NCI-H1417 treated with DMSO at 0.1 percent for 48 hours (cell line): ENCODE results near the gene EMC10.
"Not testable (repeated sequence)": the region's sequence is repeated elsewhere in the genome, so short reads cannot be mapped to it uniquely, and the experiment has no call there.

ENCODE experiments used
- DNase-seq: peaks from one replicate; lab custom pipeline; 2025; lab: John Stamatoyannopoulos, UW

Gene EMC10

GRCh38 chr19:50451223-50451534 lies 25.1 kb upstream of the EMC10 start:
- DNase-seq = no peak

- no peak for DNase-seq
Observed at GRCh38 chr19:50453243-50453642, 23.1 kb upstream of the EMC10 start.

GRCh38 chr19:50455992-50456391 lies 20.3 kb upstream of the EMC10 start:
- DNase-seq = no peak

- DNase-seq = no peak
Observed at GRCh38 chr19:50457300-50457699, 19.0 kb upstream of the EMC10 start.

- no peak for DNase-seq
Observed at GRCh38 chr19:50458396-50459066, 17.8 kb upstream of the EMC10 start.

- no peak for DNase-seq
Observed at GRCh38 chr19:50459067-50459456, 17.2 kb upstream of the EMC10 start.

- no peak for DNase-seq
Observed at GRCh38 chr19:50459638-50460037, 16.7 kb upstream of the EMC10 start.

GRCh38 chr19:50460161-50460765 lies 16.0 kb upstream of the EMC10 start:
- DNase-seq = no peak

GRCh38 chr19:50461066-50461875 lies 15.0 kb upstream of the EMC10 start:
- no peak for DNase-seq

GRCh38 chr19:50462970-50463369 lies 13.3 kb upstream of the EMC10 start:
- DNase-seq = no peak

- DNase-seq = no peak
Observed at GRCh38 chr19:50464348-50464747, 12.0 kb upstream of the EMC10 start.

GRCh38 chr19:50465000-50465399 lies 11.3 kb upstream of the EMC10 start:
- no peak for DNase-seq

- DNase-seq = no peak
Observed at GRCh38 chr19:50465986-50466705, 10.2 kb upstream of the EMC10 start.

GRCh38 chr19:50466706-50467039 lies 9.6 kb upstream of the EMC10 start:
- DNase-seq = no peak

GRCh38 chr19:50467566-50467965 lies 8.7 kb upstream of the EMC10 start:
- no peak for DNase-seq

GRCh38 chr19:50468818-50469217 lies 7.5 kb upstream of the EMC10 start:
- no peak for DNase-seq

- DNase-seq = not testable (repeated sequence)
Observed at GRCh38 chr19:50473336-50473735, 3.0 kb upstream of the EMC10 start.

- no peak for DNase-seq
Observed at GRCh38 chr19:50475101-50475568, 1.2 kb upstream of the EMC10 start.

- no peak for DNase-seq
Observed at GRCh38 chr19:50475736-50476223, 527 bp upstream of the EMC10 start.

GRCh38 chr19:50476907-50477238 lies 566 bp downstream of the EMC10 start:
- no peak for DNase-seq

- no peak for DNase-seq
Observed at GRCh38 chr19:50477751-50478515, 1.6 kb downstream of the EMC10 start.
